PC-9 (cell line): ENCODE results near the gene LSMEM2. TPM values are rescaled to one million over a fixed set of nuclear protein-coding genes. Genes with fewer than 3 reads are reported as not detected.

ENCODE experiments used
- BruUV-seq: library from RNA; stranded (reverse); fragments of 400-500 nt; replicated peaks from 2 replicates; lab custom pipeline; 2021; lab: Mats Ljungman, UMichigan
- CTCF ChIA-PET: fragments of 300-600 bp; sonication (Branson Sonifier 250); formaldehyde crosslinking; loops from one replicate; lab custom pipeline; 2022; ENCODE audit warnings: antibody characterized with exemption; lab: Charles Lee
- POLR2A ChIA-PET: fragments of 300-600 bp; sonication (Branson Sonifier 250); formaldehyde crosslinking; loops from one replicate; lab custom pipeline; 2022; ENCODE audit warnings: antibody characterized with exemption; ENCODE audit not compliant: unreplicated experiment; lab: Charles Lee
- DNase-seq, 2 experiments: peaks; one replicate each; pipeline versions ENCODE4 v3.0.0 to v3.0.0-alpha.2; 2015 to 2022; ENCODE audit warnings: mixed read lengths in 1 of 2
- H2AFZ ChIP-seq: fragments of 200-600 bp; sonication (generic); 2 replicates; pipeline ENCODE4 v1.8.1; 2017; ENCODE audit warnings: antibody characterized with exemption
- H3F3A ChIP-seq: fragments of 200-600 bp; sonication (generic); 2 replicates; pipeline ENCODE4 v1.8.1; 2017; ENCODE audit warnings: antibody characterized with exemption, mild to moderate bottlenecking, low read depth; ENCODE audit not compliant: insufficient read depth
- H3K27ac ChIP-seq: fragments of 200-600 bp; sonication (generic); 2 replicates; pipeline ENCODE4 v1.6.1; 2016; ENCODE audit warnings: mixed run types
- H3K27me3 ChIP-seq: fragments of 200-600 bp; sonication (generic); 2 replicates; pipeline ENCODE4 v1.6.1; 2016; ENCODE audit warnings: low read depth, mixed run types; ENCODE audit not compliant: insufficient read depth
- H3K36me3 ChIP-seq: fragments of 200-600 bp; sonication (generic); 2 replicates; pipeline ENCODE4 v1.6.1; 2016; ENCODE audit warnings: low read depth, mixed run types
- H3K4me1 ChIP-seq: fragments of 200-600 bp; sonication (generic); replicated peaks from 2 replicates; pipeline ENCODE4 v1.6.1; 2016; ENCODE audit warnings: mixed run types; ENCODE audit not compliant: insufficient read depth
- H3K4me2 ChIP-seq: fragments of 200-600 bp; sonication (generic); 2 replicates; pipeline ENCODE4 v1.6.1; 2017; ENCODE audit warnings: mixed run types
- H3K4me3 ChIP-seq: fragments of 200-600 bp; sonication (generic); 2 replicates; pipeline ENCODE4 v1.6.1; 2016; ENCODE audit warnings: mixed run types
- H3K79me2 ChIP-seq: fragments of 200-600 bp; sonication (generic); 2 replicates; pipeline ENCODE4 v1.6.1; 2017; ENCODE audit warnings: low read depth, mixed run types
- H3K9me2 ChIP-seq: fragments of 200-600 bp; sonication (generic); 2 replicates; pipeline ENCODE4 v1.8.1; 2017; ENCODE audit warnings: mild to moderate bottlenecking; ENCODE audit not compliant: insufficient read depth
- H3K9me3 ChIP-seq: fragments of 200-600 bp; sonication (generic); 2 replicates; pipeline ENCODE4 v1.8.1; 2016; ENCODE audit warnings: low read depth; ENCODE audit not compliant: insufficient read depth
- H4K20me1 ChIP-seq: fragments of 200-600 bp; sonication (generic); 2 replicates; pipeline ENCODE4 v1.8.1; 2017; ENCODE audit not compliant: insufficient read depth
- CTCF ChIP-seq: fragments of 200-600 bp; sonication (generic); conservative IDR thresholded peaks from 2 replicates; pipeline ENCODE4 v1.6.1; 2017; ENCODE audit warnings: mixed run types, antibody characterized with exemption, mild to moderate bottlenecking, moderate library complexity
- EZH2 ChIP-seq: fragments of 200-600 bp; sonication (generic); IDR thresholded peaks from 2 replicates; pipeline ENCODE4 v1.8.0; 2017; ENCODE audit warnings: antibody characterized with exemption, low read depth
- intact Hi-C: fragments of 100-400 bp; cut with micrococcal nuclease; formaldehyde crosslinking; loops from one replicate; pipeline ENCODE4 v1.10.0; 2022; ENCODE audit not compliant: unreplicated experiment
- total RNA-seq: library from RNA; stranded (reverse); gene quantifications from 2 replicates; pipeline ENCODE4 v1.2.3, GENCODE V29; 2021

Gene LSMEM2
- total RNA-seq, 1 experiment from 2014 or later, result 0.55 TPM

- Histone ChIP-seq H3K79me2 (peaks cover 17% of the 10 kb centered on the region), H3K27ac (no peak overlapping the region), H3K9me3 (no peaks in the 10 kb centered on the region), H3F3A (peaks cover 21% of the 10 kb centered on the region), H3K9me2 (no peaks in the 10 kb centered on the region), H3K4me3 (peak overlapping the region; percentile 90), H2AFZ (no peak overlapping the region), H4K20me1 (no peaks in the 10 kb centered on the region; the same call in 1 of the 2 replicates), H3K36me3 (no peaks in the 10 kb centered on the region), H3K4me2 (peak overlapping the region; percentile 94), H3K4me1 (peaks cover 3% of the 10 kb centered on the region; the same call in 1 of the 2 replicates), H3K27me3 (no peaks in the 10 kb centered on the region)
- POLR2A ChIA-PET, result no interaction called here
- CTCF ChIA-PET, result no interaction called here
- DNase-seq, result no peak
- TSS peak; percentile 28 for BruUV-seq
- TF ChIP-seq CTCF, result no peak
- no peak for TF ChIP-seq EZH2
- intact Hi-C loops, result no loop called here
Observed at GRCh38 chr3:50327129-50327528, 48.2 kb downstream of the LSMEM2 start.

GRCh38 chr3:50327943-50328691 is 49.2 kb downstream of the LSMEM2 start, which contains the start of gene TUSC2:
TUSC2 (minus strand) TSS chr3:50328223; CDS start chr3:50328099, 124 bp downstream.
- peak; percentile 93 to 94 for DNase-seq
- Histone ChIP-seq H3K4me2 (peak within 1 kb of the TSS; percentile 94), H3K36me3 (no peaks in the 10 kb centered on the region), H2AFZ (peak within 1 kb of the TSS; percentile 86), H3K27ac (no peak within 1 kb of the TSS), H3K4me3 (peak within 1 kb of the TSS; percentile 90), H3K9me3 (no peaks in the 10 kb centered on the region), H4K20me1 (no peaks in the 10 kb centered on the region; the same call in 1 of the 2 replicates), H3F3A (peaks cover 21% of the 10 kb centered on the region), H3K9me2 (no peaks in the 10 kb centered on the region), H3K79me2 (peaks cover 20% of the 10 kb centered on the region), H3K27me3 (no peaks in the 10 kb centered on the region), H3K4me1 (peaks cover 3% of the 10 kb centered on the region; the same call in 1 of the 2 replicates)
- ChIA-PET POLR2A (interaction anchor here (0.6 to 1.0 kb wide), 2 partner anchors 18 to 29 kb away, joined by 4 to 6 read pairs; partner anchors contain the start of genes HYAL3 and NAA80), CTCF (interaction anchor here (0.6 to 1.0 kb wide), 5 partner anchors 11 to 422 kb away, joined by 3 to 6 read pairs (median 3); partner anchors contain the start of genes HYAL3 and NAA80)
- TSS peak; percentile 92 for BruUV-seq
- intact Hi-C loops, result no loop called here
- TF ChIP-seq EZH2 (no peak), CTCF (no peak)

GRCh38 chr3:50330330-50330729 is 51.4 kb downstream of the LSMEM2 start:
- Histone ChIP-seq H3K79me2 (peaks cover 42% of the 10 kb centered on the region), H3F3A (peaks cover 27% of the 10 kb centered on the region), H2AFZ (no peak overlapping the region), H3K9me2 (no peaks in the 10 kb centered on the region), H3K4me1 (peaks cover 12% of the 10 kb centered on the region), H3K36me3 (no peaks in the 10 kb centered on the region), H4K20me1 (no peaks in the 10 kb centered on the region; the same call in 1 of the 2 replicates), H3K27me3 (no peaks in the 10 kb centered on the region), H3K9me3 (no peaks in the 10 kb centered on the region), H3K4me2 (no peak overlapping the region), H3K4me3 (no peak overlapping the region), H3K27ac (no peak overlapping the region)
- no TSS peak for BruUV-seq
- no peak for TF ChIP-seq CTCF
- TF ChIP-seq EZH2, result no peak
- POLR2A ChIA-PET, result no interaction called here
- DNase-seq, result no peak
- intact Hi-C loops, result no loop called here
- CTCF ChIA-PET, result no interaction called here
